Tibial nerve (tissue), 3 donors: Measurements from ENCODE around the gene LPIN1.

Source experiments
- POLR2A ChIP-seq, 2 donors: fragments of 450-650 bp; IDR thresholded peaks; one replicate each; pipeline ENCODE4 v1.6.1; 2017; ENCODE audit warnings: antibody characterized with exemption in 2 of 2, mild to moderate bottlenecking in 2 of 2, moderate library complexity in 2 of 2
- TF ChIP-seq, protein P1 (sequence below), 5 experiments: fragments of 200-600 bp in 3 of 5; fragments of 450-650 bp in 2 of 5; sonication (generic) in 3 of 5; IDR thresholded peaks; one replicate each; pipeline ENCODE4 v1.5.1; 2016 to 2019; ENCODE audit warnings: antibody characterized with exemption in 5 of 5, mild to moderate bottlenecking in 3 of 5, moderate library complexity in 2 of 5

DNA sequence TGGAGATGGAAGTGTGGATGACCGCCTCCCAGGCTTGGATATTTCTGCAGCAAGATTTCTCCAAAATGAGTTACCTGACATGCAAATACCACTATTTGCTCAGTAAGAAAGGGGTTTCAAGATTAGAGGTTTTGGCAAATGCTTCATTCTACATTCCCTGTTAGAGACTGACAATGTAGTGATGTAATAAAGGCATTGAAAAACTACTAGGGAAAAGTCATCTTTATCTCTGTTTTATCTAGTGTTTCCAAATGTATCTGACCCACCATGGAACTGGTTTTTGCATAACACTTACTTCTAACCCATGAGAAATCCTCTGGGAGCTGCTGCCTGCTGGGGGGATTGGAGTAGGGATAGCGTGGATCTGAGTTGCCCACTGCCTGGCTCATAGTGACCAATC is 43.5 kb upstream of the LPIN1 start:
- TF ChIP-seq, protein P1, sequence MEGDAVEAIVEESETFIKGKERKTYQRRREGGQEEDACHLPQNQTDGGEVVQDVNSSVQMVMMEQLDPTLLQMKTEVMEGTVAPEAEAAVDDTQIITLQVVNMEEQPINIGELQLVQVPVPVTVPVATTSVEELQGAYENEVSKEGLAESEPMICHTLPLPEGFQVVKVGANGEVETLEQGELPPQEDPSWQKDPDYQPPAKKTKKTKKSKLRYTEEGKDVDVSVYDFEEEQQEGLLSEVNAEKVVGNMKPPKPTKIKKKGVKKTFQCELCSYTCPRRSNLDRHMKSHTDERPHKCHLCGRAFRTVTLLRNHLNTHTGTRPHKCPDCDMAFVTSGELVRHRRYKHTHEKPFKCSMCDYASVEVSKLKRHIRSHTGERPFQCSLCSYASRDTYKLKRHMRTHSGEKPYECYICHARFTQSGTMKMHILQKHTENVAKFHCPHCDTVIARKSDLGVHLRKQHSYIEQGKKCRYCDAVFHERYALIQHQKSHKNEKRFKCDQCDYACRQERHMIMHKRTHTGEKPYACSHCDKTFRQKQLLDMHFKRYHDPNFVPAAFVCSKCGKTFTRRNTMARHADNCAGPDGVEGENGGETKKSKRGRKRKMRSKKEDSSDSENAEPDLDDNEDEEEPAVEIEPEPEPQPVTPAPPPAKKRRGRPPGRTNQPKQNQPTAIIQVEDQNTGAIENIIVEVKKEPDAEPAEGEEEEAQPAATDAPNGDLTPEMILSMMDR (IDR thresholded peaks at IDR 0.05), result no peak
- TF ChIP-seq POLR2A (IDR thresholded peaks at IDR 0.05), result no peak
